GM12891 (cell line): ENCODE results near the gene MAP3K7CL.

Source experiments
- PAX5 ChIP-seq: IDR thresholded peaks from 2 replicates; pipeline ENCODE4 v1.6.1; 2011; ENCODE audit warnings: low read length, moderate library complexity, mild to moderate bottlenecking; ENCODE audit not compliant: insufficient read depth, severe bottlenecking
- POLR2A ChIP-seq: IDR thresholded peaks from 2 replicates; pipeline ENCODE4 v1.6.1; 2011; ENCODE audit warnings: low read depth, low read length, control low read depth
- POLR2AphosphoS5 ChIP-seq: IDR thresholded peaks from 2 replicates; pipeline ENCODE4 v1.6.1; 2011; ENCODE audit warnings: low read depth, low read length, control low read depth
- POU2F2 ChIP-seq: IDR thresholded peaks from 2 replicates; pipeline ENCODE4 v1.6.1; 2011; ENCODE audit warnings: low read depth, mild to moderate bottlenecking, control low read depth, low read length, moderate library complexity
- SPI1 ChIP-seq: IDR thresholded peaks from 2 replicates; pipeline ENCODE4 v1.6.1; 2011; ENCODE audit warnings: low read depth, low read length, control low read depth
- TAF1 ChIP-seq: IDR thresholded peaks from 2 replicates; pipeline ENCODE4 v1.6.1; 2011; ENCODE audit warnings: low read depth, low read length, control low read depth

GRCh38 chr21:29187944-29188343 is 57.5 kb downstream of the MAP3K7CL start:
- no peak for TF ChIP-seq SPI1
- TF ChIP-seq POLR2A, result no peak
- no peak for TF ChIP-seq POLR2AphosphoS5
- no peak for TF ChIP-seq TAF1
- no peak for TF ChIP-seq PAX5
- TF ChIP-seq POU2F2, result no peak
